Left lung (tissue), 10 donors: ENCODE measurements around the gene C11orf65. TPM values are rescaled to one million over a fixed set of nuclear protein-coding genes. Genes with fewer than 3 reads are reported as not detected.
A peak's percentile ranks its signal among the peaks of the same experiment; 100 is the strongest.

Experiments used
- ATAC-seq: fragments of 200-7000 bp; cut with Tn5 transposase; one replicate; pipeline ENCODE4 v1.9.1; 2020; ENCODE audit warnings: moderate library complexity
- DNase-seq, 4 donors: peaks; one replicate each; pipeline ENCODE4 v3.0.0-alpha.2; 2013 to 2020
- H3K27ac ChIP-seq, 2 donors: fragments of 200-600 bp; sonication (generic) in 1 of 2; one replicate each; pipeline versions ENCODE4 v1.5.0 to v1.8.0; 2020 to 2021
- H3K27me3 ChIP-seq, 2 donors: fragments of 200-600 bp; sonication (generic) in 1 of 2; one replicate each; pipeline versions ENCODE4 v1.5.0 to v1.8.0; 2020 to 2021
- H3K36me3 ChIP-seq, 2 donors: fragments of 200-600 bp; sonication (generic) in 1 of 2; one replicate each; pipeline versions ENCODE4 v1.5.0 to v1.8.0; 2020 to 2021
- H3K4me1 ChIP-seq, 2 donors: fragments of 200-600 bp; one replicate each; pipeline ENCODE4 v1.8.0; 2021
- H3K4me3 ChIP-seq, 2 donors: fragments of 200-600 bp; sonication (generic) in 1 of 2; one replicate each; pipeline versions ENCODE4 v1.5.0 to v1.8.0; 2020 to 2021; ENCODE audit warnings: mild to moderate bottlenecking in 1 of 2
- H3K9me3 ChIP-seq, 2 donors: fragments of 200-600 bp; sonication (generic) in 1 of 2; one replicate each; pipeline versions ENCODE4 v1.5.0 to v1.8.0; 2020 to 2021
- CTCF ChIP-seq, 2 donors: fragments of 200-600 bp; sonication (generic) in 1 of 2; IDR thresholded peaks; one replicate each; pipeline versions ENCODE4 v1.5.0 to v1.8.0; 2021; ENCODE audit warnings: antibody characterized with exemption in 2 of 2
- intact Hi-C, 2 donors: fragments of 100-400 bp; cut with DNase I; formaldehyde crosslinking; loops; one replicate each; pipeline versions ENCODE4 v1.11.2 to v1.14.2; 2022
- polyA plus RNA-seq, 6 donors: library from polyadenylated mRNA; unstranded; fragments of 120-200 nt; gene quantifications; one replicate each; pipeline ENCODE4 v1.2.1, GENCODE V29; 2013; ENCODE audit not compliant: insufficient read length in 6 of 6
- total RNA-seq, 2 donors: library from RNA; stranded (reverse); fragmentation: NEBNext Ultra II Directional; extraction: Animal tissue kit (Norgen Biotek cat#: 25700); gene quantifications; one replicate each; pipeline ENCODE4 v1.2.1, GENCODE V29; 2021
- donor health status: DM: no; HTN: yes; CAD: no.
- donor health status: DM: no; HTN: no; CAD: no.

C11orf65 gene
- total and polyA plus RNA-seq, 8 donors = 0.37 to 2.7 (median 1.6) TPM

DNA sequence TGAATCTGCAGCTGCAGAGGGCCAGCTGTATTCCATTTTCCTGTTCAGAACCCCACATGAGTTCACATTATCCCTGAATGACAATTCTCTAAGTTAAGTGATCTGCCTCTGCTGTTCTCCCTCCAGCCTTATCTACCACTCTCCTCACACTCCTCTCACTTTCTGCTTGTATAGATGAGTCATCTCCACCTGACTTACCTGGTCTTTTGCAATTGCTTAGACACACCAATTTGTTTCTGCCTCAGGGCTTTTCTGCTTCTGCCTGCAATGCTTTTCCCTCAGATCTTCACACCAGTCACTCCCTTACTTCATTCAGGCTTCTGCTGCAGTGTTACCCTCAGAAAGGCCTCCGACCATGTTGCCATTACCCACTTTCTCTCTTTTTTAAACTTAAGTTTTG, 126.4 kb downstream of the C11orf65 start:
- intact Hi-C loops = no loop called here
- no peaks in the 10 kb centered on the region for H3K27me3 ChIP-seq
- no peaks in the 10 kb centered on the region for H3K4me1 ChIP-seq
- H3K36me3 ChIP-seq = peaks cover 0 to 29% of the 10 kb centered on the region in 2 donors
- ATAC-seq (peak; percentile 69), DNase-seq (no peak)
- no peaks in the 10 kb centered on the region for H3K9me3 ChIP-seq
- H3K27ac ChIP-seq = no peak overlapping the region
- no peak overlapping the region for H3K4me3 ChIP-seq
- no peak for TF ChIP-seq CTCF (IDR thresholded peaks at IDR 0.05)

DNA sequence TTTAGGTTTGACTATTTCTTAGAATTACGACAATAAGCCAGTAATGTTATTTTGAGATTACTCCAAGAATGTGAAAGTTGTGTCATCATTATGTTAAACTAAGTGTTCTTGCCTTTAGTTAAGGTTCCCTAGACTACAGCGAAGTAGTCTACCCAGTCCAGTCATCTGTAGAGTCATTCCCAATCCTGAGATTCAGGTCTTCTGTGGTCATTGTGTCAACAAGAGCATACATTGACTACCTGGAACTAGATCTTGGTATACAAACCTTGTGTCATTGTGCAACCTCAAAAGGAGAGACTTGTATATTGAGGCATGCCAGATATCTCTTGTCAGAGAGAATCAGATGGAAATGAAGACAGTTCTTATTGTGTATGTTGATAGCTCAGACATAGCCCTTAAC, 128.6 kb downstream of the C11orf65 start:
- ATAC-seq (no peak), DNase-seq (no peak)
- Histone ChIP-seq H3K9me3 (no peaks in the 10 kb centered on the region), H3K36me3 (peaks cover 2 to 50% of the 10 kb centered on the region in 2 donors), H3K4me1 (no peaks in the 10 kb centered on the region), H3K4me3 (no peak overlapping the region), H3K27me3 (no peaks in the 10 kb centered on the region), H3K27ac (no peak overlapping the region)
- TF ChIP-seq CTCF (IDR thresholded peaks at IDR 0.05) = no peak
- intact Hi-C loops = no loop called here

- H3K4me3 ChIP-seq = no peak overlapping the region
- TF ChIP-seq CTCF (IDR thresholded peaks at IDR 0.05) = no peak
- no peak for ATAC-seq
- H3K9me3 ChIP-seq = no peaks in the 10 kb centered on the region
- no peak for DNase-seq
- H3K27me3 ChIP-seq = no peaks in the 10 kb centered on the region
- H3K27ac ChIP-seq = no peak overlapping the region
- no peaks in the 10 kb centered on the region for H3K4me1 ChIP-seq
- intact Hi-C loops = no loop called here
- peaks cover 6 to 98% of the 10 kb centered on the region in 2 donors for H3K36me3 ChIP-seq
Observed at GRCh38 chr11:108333403-108333899, 133.9 kb downstream of the C11orf65 start.

Other genes starting within 250 kb of the C11orf65 start
- 10 to 100 TPM; 13.6 to 14.2 TPM for gene NPAT, start 244.9 kb downstream of the C11orf65 start, total RNA-seq
- gene NPAT, start 244.9 kb downstream of the C11orf65 start, polyA plus RNA-seq = 10 to 100 TPM; 16.4 to 22.5 (median 20.6) TPM
- gene ATM, start 244.5 kb downstream of the C11orf65 start, total RNA-seq = 10 to 100 TPM; 69.1 to 79.4 TPM
- gene ATM, start 244.5 kb downstream of the C11orf65 start, polyA plus RNA-seq = 10 to 100 TPM; 79.7 to 99.9 (median 93.9) TPM
- gene POGLUT3, start 30.9 kb upstream of the C11orf65 start, total RNA-seq = 10 to 100 TPM; 27.4 to 38.0 TPM
- 10 to 100 TPM; 60.0 to 77.7 (median 67.6) TPM for gene POGLUT3, start 30.9 kb upstream of the C11orf65 start, polyA plus RNA-seq
- 10 to 100 TPM; 27.7 to 31.7 TPM for gene EXPH5, start 126.2 kb upstream of the C11orf65 start, total RNA-seq
- gene EXPH5, start 126.2 kb upstream of the C11orf65 start, polyA plus RNA-seq = 10 to 100 TPM in 2 of 6 donors, 1 to 10 TPM in 4; 7.4 to 11.6 (median 8.6) TPM
- gene DDX10, start 197.5 kb upstream of the C11orf65 start, total RNA-seq = 10 to 100 TPM; 16.5 to 24.0 TPM
- 10 to 100 TPM; 23.9 to 32.8 (median 30.3) TPM for gene DDX10, start 197.5 kb upstream of the C11orf65 start, polyA plus RNA-seq